Keratinocyte (primary cell): ENCODE measurements around the gene HLA-DMB.

Source experiments
- EZH2 ChIP-seq: IDR thresholded peaks from one replicate; pipeline ENCODE4 v1.6.1; 2012; ENCODE audit warnings: inconsistent platforms, mild to moderate bottlenecking, low read length, moderate library complexity
- TF ChIP-seq, protein P1 (sequence below), 3 experiments: IDR thresholded peaks in 1 of 3; conservative IDR thresholded peaks in 1 of 3; optimal IDR thresholded peaks in 1 of 3; 2 replicates in 2 of 3; 3 replicates in 1 of 3; pipeline versions ENCODE3 to v1.5.1; 2011; ENCODE audit warnings: low read length in 3 of 3, mild to moderate bottlenecking in 3 of 3, moderate library complexity in 2 of 3, control low read depth in 1 of 3, inconsistent platforms in 1 of 3; ENCODE audit not compliant: insufficient read depth in 2 of 3; ENCODE audit errors: extremely low read depth in 1 of 3

- TF ChIP-seq, protein P1, sequence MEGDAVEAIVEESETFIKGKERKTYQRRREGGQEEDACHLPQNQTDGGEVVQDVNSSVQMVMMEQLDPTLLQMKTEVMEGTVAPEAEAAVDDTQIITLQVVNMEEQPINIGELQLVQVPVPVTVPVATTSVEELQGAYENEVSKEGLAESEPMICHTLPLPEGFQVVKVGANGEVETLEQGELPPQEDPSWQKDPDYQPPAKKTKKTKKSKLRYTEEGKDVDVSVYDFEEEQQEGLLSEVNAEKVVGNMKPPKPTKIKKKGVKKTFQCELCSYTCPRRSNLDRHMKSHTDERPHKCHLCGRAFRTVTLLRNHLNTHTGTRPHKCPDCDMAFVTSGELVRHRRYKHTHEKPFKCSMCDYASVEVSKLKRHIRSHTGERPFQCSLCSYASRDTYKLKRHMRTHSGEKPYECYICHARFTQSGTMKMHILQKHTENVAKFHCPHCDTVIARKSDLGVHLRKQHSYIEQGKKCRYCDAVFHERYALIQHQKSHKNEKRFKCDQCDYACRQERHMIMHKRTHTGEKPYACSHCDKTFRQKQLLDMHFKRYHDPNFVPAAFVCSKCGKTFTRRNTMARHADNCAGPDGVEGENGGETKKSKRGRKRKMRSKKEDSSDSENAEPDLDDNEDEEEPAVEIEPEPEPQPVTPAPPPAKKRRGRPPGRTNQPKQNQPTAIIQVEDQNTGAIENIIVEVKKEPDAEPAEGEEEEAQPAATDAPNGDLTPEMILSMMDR (optimal IDR thresholded peaks at IDR 0.05 in 1 of 3, IDR thresholded peaks at IDR 0.05 in 1 of 3, conservative IDR thresholded peaks at IDR 0.05 in 1 of 3; ENCODE audit: extremely low read depth in 1 of 3, insufficient read depth in 2 of 3, low read length in 3 of 3) = no peak
- no peak for TF ChIP-seq EZH2
Observed at GRCh38 chr6:32980488-32981038, 39.7 kb upstream of the HLA-DMB start.
